OCI-LY3 (cell line): ENCODE results near the gene SAA2.
"Not testable (repeated sequence)": the region's sequence is repeated elsewhere in the genome, so short reads cannot be mapped to it uniquely, and the experiment has no call there.

ENCODE experiments used
- H2AFZ ChIP-seq: fragments of 200-600, 300-600 bp; shearing (Covaris generic); 2 replicates; pipeline ENCODE4 v1.6.0; 2014; ENCODE audit warnings: antibody characterized with exemption, low read depth, low read length
- H3K27ac ChIP-seq: fragments of 200-600, 300-600 bp; sonication (generic); 2 replicates; pipeline ENCODE4 v1.5.1; 2014; ENCODE audit warnings: mild to moderate bottlenecking, low read length, moderate library complexity, mixed read lengths
- H3K27me3 ChIP-seq: fragments of 200-600, 300-600 bp; sonication (generic); 2 replicates; pipeline ENCODE4 v1.6.1; 2014; ENCODE audit warnings: low read depth, low read length, mixed read lengths
- H3K36me3 ChIP-seq: fragments of 200-600, 300-600 bp; sonication (generic); replicated peaks from 2 replicates; pipeline ENCODE3; 2014; ENCODE audit warnings: low read depth, low read length, mixed read lengths
- H3K4me1 ChIP-seq: fragments of 300-600, 200-600 bp; sonication (generic); 2 replicates; pipeline ENCODE4 v1.6.1; 2014; ENCODE audit warnings: low read length, mixed read lengths
- H3K4me2 ChIP-seq: fragments of 200-600, 300-600 bp; sonication (generic); 2 replicates; pipeline ENCODE4 v1.6.1; 2014; ENCODE audit warnings: low read length, mixed read lengths
- H3K4me3 ChIP-seq: fragments of 300-600, 200-600 bp; sonication (generic); 2 replicates; pipeline ENCODE4 v1.5.1; 2014; ENCODE audit warnings: antibody characterized with exemption, mild to moderate bottlenecking, low read length, moderate library complexity
- H3K79me2 ChIP-seq: fragments of 300-600, 200-600 bp; shearing (Covaris generic); 2 replicates; pipeline ENCODE4 v1.6.1; 2014; ENCODE audit warnings: mild to moderate bottlenecking, low read length, mixed read lengths
- H3K9ac ChIP-seq: fragments of 300-600, 200-600 bp; shearing (Covaris generic); 2 replicates; pipeline ENCODE4 v1.6.0; 2014; ENCODE audit warnings: mild to moderate bottlenecking, low read length, moderate library complexity
- H3K9me3 ChIP-seq: fragments of 200-600, 300-600 bp; shearing (Covaris generic); 2 replicates; pipeline ENCODE4 v1.6.1; 2014; ENCODE audit warnings: low read length, mixed read lengths; ENCODE audit not compliant: insufficient read depth
- H4K20me1 ChIP-seq: fragments of 200-600, 300-600 bp; sonication (generic); 2 replicates; pipeline ENCODE4 v1.6.1; 2016; ENCODE audit warnings: low read length, mixed read lengths; ENCODE audit not compliant: insufficient read depth
- EZH2phosphoT487 ChIP-seq: fragments of 200-600 bp; shearing (Covaris generic); IDR thresholded peaks from 2 replicates; pipeline ENCODE4 v1.6.1; 2018; ENCODE audit warnings: antibody characterized with exemption, mixed run types, low read depth
- TF ChIP-seq, protein P1 (sequence below): fragments of 200-600, 300-600 bp; sonication (generic); IDR thresholded peaks from 2 replicates; pipeline ENCODE4 v1.5.1; 2014; ENCODE audit warnings: antibody characterized with exemption, low read length, low read depth

SAA2 gene

DNA sequence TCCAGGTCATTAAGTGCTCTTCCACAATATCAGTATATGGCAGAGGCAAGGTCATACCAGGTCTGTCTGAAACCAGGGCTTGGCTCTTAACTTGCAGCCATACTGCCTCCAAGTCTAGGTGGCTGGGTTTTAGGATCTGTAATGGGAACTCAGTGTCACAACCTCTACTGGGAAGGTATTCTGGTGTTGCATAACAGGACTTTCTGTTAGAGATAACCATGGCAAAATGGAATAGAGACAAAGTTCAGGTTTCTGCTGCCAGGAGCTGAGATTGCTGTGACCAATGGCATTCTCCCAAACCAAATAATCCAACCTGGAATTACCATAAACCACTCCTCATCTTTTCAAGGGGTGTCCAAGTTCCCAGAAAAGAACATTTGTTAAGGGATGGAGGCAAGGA, 10.8 kb upstream of the SAA2 start:
- TF ChIP-seq, protein P1, sequence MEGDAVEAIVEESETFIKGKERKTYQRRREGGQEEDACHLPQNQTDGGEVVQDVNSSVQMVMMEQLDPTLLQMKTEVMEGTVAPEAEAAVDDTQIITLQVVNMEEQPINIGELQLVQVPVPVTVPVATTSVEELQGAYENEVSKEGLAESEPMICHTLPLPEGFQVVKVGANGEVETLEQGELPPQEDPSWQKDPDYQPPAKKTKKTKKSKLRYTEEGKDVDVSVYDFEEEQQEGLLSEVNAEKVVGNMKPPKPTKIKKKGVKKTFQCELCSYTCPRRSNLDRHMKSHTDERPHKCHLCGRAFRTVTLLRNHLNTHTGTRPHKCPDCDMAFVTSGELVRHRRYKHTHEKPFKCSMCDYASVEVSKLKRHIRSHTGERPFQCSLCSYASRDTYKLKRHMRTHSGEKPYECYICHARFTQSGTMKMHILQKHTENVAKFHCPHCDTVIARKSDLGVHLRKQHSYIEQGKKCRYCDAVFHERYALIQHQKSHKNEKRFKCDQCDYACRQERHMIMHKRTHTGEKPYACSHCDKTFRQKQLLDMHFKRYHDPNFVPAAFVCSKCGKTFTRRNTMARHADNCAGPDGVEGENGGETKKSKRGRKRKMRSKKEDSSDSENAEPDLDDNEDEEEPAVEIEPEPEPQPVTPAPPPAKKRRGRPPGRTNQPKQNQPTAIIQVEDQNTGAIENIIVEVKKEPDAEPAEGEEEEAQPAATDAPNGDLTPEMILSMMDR: no peak
- TF ChIP-seq EZH2phosphoT487: no peak

DNA sequence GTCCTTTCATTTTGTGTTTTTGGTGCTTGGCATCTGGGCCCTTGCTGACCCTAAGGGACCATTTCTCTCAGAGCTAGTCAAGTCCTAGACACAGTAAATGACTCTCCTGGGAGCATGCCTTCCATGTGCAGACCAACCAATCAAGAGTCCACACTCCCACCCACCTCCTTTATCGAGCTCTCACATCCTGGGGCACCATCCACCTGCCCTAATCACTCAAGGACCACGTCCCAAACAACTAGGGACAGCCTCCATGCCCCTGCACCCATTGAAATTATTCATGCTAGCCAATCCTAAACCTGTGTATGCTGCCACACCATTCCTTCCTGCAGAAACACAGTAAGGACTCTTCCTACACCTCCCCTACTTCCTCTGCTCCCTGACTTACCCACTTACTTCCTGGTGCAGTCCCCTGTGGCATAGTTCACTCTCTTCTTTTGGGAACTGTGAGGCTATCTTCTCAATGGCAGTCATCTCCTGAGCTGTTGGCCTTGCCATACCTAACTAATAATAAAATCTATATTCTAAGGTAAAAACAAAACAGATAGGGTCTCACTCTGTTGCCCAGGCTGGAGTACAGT, 6.4 kb upstream of the SAA2 start:
- no peak for TF ChIP-seq EZH2phosphoT487
- TF ChIP-seq, protein P1: no peak
- Histone ChIP-seq H2AFZ (no peak overlapping the region), H3K9ac (no peak overlapping the region), H3K4me2 (no peak overlapping the region), H3K79me2 (no peaks in the 10 kb centered on the region), H3K9me3 (no peaks in the 10 kb centered on the region), H3K4me1 (no peaks in the 10 kb centered on the region), H3K27ac (no peak overlapping the region), H3K27me3 (peaks cover 30% of the 10 kb centered on the region), H3K36me3 (no peaks in the 10 kb centered on the region), H4K20me1 (no peaks in the 10 kb centered on the region), H3K4me3 (no peak overlapping the region)

More for the DNA sequence above, 10.8 kb upstream of the SAA2 start:
- H3K4me2 ChIP-seq: no peak overlapping the region
- H2AFZ ChIP-seq: no peak overlapping the region
- no peaks in the 10 kb centered on the region for H3K79me2 ChIP-seq
- no peak overlapping the region for H3K4me3 ChIP-seq
- no peak overlapping the region for H3K27ac ChIP-seq
- H3K9me3 ChIP-seq: no peaks in the 10 kb centered on the region
- H3K4me1 ChIP-seq: peaks cover 11% of the 10 kb centered on the region
- H4K20me1 ChIP-seq: peaks cover 4% of the 10 kb centered on the region; the same call in 1 of the 2 replicates
- H3K27me3 ChIP-seq: peaks cover 41% of the 10 kb centered on the region
- H3K9ac ChIP-seq: no peak overlapping the region
- H3K36me3 ChIP-seq: no peaks in the 10 kb centered on the region

DNA sequence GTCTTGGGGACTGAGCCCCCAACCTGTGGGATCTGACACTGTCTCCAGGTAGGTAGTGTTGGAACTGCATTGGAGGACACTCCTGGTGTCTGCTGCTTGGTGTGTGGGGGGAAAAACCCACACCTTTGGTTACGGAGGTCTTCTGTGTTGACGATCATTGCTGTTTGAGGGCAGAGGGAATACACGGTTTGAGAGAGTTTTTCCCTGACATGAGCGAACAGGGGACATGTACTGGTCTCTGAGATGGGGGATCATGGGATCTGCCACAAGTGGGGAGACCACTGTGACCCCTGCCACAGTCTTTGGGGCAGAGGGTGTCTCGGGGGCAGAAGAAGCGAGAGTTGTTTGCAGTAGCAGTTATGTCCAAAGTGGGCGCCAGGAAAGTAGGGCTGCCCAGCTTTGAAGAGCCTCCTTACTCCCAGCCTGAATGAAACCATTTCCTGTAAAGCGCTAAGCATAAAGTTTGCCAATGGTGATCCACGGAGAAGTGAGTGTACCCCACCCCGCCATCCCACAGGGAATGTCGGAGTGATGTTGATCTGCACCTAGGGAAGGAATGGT, 5.4 kb upstream of the SAA2 start:
- H3K9me3 ChIP-seq: no peaks in the 10 kb centered on the region
- no peak overlapping the region for H2AFZ ChIP-seq
- no peaks in the 10 kb centered on the region for H4K20me1 ChIP-seq
- peaks cover 27% of the 10 kb centered on the region for H3K27me3 ChIP-seq
- no peak overlapping the region for H3K9ac ChIP-seq
- H3K4me1 ChIP-seq: no peaks in the 10 kb centered on the region
- no peak overlapping the region for H3K27ac ChIP-seq
- no peaks in the 10 kb centered on the region for H3K79me2 ChIP-seq
- no peak overlapping the region for H3K4me3 ChIP-seq
- no peak for TF ChIP-seq EZH2phosphoT487
- TF ChIP-seq, protein P1: no peak
- no peak overlapping the region for H3K4me2 ChIP-seq
- H3K36me3 ChIP-seq: no peaks in the 10 kb centered on the region

DNA sequence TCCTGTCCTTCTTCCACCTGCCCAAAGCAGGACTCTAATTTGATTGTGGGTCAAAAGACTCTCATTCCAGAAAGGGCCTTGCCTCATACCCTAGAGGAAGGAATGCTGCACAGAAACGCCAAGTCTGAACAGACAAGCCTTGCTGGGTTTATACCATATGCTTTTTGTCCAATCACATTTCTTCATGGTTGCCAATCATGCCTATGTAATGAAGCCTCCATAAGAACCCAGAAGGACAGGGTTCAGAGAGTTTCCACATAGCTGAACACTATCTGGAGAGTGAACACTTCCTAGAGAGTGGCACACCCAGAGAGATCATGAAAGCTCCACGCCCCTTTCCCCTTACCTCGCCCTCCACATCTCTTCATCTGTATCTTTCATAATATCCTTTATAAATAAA, 4.8 kb upstream of the SAA2 start:
- Histone ChIP-seq H3K4me3 (no peak overlapping the region), H3K4me1 (no peaks in the 10 kb centered on the region), H3K36me3 (no peaks in the 10 kb centered on the region), H2AFZ (no peak overlapping the region), H3K9me3 (no peaks in the 10 kb centered on the region), H3K27ac (no peak overlapping the region), H3K9ac (no peak overlapping the region), H3K4me2 (no peak overlapping the region), H3K79me2 (no peaks in the 10 kb centered on the region), H4K20me1 (no peaks in the 10 kb centered on the region), H3K27me3 (peaks cover 30% of the 10 kb centered on the region)
- TF ChIP-seq, protein P1: no peak
- TF ChIP-seq EZH2phosphoT487: no peak

DNA sequence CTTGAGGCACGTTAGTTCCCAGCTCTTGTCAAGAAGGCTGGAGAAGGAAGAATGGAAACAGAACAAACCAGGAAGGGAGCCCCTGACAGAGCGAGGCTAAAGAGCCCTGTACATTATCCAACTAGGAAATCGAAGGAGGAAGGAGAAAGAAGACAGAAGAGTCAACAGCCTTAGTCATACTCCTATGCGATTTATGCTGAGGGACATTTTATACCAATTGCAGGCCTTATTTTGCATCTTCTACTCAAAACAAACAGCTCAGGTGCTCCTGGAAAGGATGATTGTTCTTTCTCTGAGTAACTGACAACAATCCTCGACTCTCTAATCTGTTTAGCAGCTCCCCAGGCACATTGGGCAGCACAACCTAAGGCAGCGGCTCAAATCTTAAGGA, 1.3 kb downstream of the SAA2 start:
- Histone ChIP-seq H3K4me3 (peak overlapping the region; percentile 75), H3K4me2 (peak overlapping the region; percentile 63), H3K4me1 (peaks cover 26% of the 10 kb centered on the region)
- H3K27ac ChIP-seq, H3K79me2 ChIP-seq, H3K9ac ChIP-seq, H2AFZ ChIP-seq, H3K9me3 ChIP-seq, H3K36me3 ChIP-seq, H3K27me3 ChIP-seq, H4K20me1 ChIP-seq: not testable (repeated sequence)
